Activated CD8-positive, alpha-beta memory T cell treated with anti-CD3 and anti-CD28 coated beads, Interleukin-2, amount 50 U/mL, for 48 hours (primary cell): Measurements from ENCODE around the gene PPM1A.

Experiments
- DNase-seq: peaks from one replicate; pipeline ENCODE4 v3.0.0-alpha.2; 2020

PPM1A gene

DNA sequence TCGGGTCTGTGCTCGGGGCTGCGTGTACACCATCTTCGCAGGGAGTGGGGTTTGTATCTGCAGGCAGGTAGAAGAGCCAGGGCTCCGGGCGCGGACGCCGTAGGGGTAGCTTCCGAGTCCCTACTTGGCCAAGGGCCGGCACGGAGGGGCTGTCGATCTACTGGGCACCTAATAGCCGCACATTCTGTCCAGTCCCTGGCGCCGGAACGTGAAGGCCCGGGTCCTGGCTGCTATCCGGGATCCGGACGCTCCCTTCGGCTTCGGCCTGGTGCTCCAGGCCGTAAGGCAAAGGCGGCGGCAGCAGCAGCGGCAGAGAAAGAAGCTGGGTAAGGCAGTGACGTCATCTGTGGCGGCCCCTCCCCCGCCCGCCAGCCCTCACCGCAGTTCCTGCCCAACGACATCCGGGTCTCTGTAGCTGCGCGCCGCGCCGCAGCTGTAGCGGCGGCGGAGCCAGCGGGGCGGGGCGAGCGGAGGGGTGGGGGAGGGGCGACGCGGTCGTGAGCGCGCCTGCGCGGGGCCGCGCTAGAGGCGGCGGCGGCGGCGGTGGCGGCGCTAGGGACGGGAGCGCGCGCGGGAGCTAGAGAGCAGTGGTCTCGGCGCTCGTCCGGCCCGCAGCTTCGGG, at the start of gene PPM1A:
PPM1A (plus strand) TSS at position 525 of the 622 bp plus-strand sequence. CDS start 33,483 bp downstream, outside the sequence.
- DNase-seq, result peak; percentile 97

DNA sequence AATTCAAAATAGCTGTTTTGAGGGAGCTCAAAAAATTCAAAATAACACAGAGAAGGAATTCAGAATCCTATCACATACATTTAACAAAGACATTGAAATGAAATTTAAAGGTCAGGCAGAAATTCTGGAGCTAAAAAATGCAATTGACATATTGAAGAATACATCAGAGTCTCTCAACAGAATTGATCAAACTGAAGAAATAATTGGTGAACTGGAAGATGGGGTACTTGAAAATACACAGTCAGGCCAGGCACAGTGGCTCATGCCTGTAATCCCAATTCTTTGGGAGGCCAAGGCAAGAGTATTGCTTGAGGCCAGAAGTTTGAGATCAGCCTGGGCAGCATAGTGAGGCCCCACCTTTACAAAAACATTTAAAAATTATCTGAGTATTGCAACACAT, 49.7 kb upstream of the PPM1A start:
- DNase-seq, result no peak

- DNase-seq, result no peak
Observed at GRCh38 chr14:60204104-60204842, 44.7 kb upstream of the PPM1A start.

DNA sequence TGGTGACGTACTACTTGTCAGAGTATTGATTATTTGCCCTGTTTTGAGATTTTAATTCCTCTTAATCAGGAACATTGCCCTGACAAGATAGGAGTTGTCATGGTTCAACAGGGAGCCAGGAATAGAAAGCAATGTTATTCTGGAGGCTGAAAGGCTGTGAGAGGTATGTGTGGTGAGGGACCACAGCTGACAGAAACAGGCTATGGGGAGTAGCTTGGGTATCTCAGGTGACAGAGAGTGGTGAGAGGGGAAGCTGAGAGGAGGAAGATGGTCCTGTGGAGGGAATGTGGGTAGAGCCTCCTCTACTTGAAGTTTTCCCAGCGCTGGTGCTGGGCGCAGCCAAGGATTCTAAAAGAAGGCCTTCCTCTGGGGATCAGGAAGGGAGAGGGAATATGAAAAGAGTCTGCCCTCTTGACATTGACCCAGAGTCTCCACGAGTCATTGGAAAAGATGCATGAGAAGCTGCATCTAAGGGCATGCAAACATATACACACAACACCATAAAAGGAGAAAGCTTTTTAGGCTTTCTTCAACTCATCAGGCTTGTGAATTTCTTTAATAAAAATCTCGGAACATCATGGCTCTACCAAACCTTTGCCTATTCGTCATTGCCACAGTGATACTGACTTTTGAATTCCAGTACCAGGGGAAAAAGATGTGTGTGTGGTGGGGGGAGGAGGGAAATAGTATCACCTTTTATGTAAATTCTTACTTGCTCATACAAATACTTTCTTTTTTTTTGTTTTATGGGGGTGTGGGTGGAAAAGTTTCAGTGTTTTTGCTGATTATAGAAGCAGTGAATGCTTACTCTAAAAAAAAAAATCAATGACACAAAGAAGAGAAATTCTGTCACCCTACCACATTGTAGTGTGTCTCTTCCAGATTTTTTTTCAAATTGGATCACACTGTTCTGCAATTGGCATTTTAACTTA, 43.9 kb upstream of the PPM1A start:
- DNase-seq, result no peak

DNA sequence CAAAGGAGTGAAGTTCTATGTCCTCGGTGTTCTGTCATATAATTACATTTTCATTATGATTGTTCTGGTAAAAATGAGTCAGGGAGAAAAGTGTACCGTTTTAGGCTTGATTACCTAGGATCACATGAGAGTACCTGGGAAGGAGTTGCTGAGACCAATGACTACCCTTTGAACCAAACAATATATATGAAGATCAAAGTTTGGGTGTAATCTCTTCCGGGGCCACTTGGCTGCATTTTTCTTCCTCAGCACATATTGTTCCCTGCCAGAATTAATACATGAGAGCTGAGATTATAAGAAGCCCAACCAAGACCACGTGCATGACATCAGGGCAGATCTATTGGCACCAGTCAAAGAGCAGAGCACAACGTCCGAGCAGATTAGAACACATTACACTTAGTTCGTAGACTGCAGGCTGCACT, 42.8 kb upstream of the PPM1A start:
- DNase-seq, result no peak

DNA sequence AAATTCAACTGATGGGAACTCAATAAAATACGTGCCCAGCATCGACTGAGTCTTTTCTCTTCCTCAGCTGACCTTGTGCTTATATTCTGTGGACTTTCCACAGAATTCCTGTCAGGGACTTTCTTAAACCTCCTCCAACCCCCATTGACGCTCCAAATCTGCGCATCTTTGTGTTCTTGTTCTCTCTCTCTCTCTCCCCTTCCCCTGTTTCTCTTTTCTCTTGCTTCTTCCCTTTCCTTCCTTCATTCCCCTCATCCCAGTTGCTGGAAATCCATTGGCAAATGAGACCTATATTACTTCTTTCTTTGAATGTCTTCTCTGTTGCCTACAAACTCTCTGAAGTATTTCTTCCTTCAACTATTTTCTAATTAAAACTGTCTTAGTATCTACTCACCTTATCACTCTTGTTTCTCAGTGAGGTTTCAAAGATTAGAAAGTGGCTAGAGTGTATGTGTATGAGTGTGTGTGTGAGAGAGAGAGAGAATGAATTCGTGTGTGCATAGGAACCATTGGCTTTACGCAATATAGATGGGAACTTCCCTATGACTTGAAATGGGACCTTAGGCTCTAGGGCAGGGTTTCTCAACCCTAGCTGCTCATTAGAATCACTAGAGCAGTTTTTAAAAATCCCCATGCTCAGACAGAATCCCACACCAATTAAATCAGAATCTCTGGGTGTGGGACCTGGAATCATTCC, 42.0 kb upstream of the PPM1A start:
- DNase-seq, result no peak

DNA sequence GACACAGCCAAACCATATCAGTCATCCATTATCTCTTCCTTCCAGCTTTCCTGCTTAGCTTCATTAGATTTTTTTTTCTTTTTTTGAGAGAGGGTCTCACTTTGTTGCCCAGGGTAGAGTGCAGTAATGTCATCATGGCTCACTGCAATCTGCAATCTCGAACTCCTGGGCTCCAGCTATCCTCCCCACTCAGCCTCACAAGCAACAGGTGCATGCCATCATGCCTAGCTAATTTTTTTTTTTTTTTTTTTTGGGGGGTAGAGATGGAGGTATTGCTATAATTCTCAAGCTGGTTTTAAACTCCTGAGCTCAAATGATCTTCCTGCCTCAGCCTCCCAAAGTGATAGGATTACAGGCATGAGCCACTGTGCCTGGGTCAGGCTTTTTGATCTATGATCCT, 38.3 kb upstream of the PPM1A start:
- DNase-seq, result no peak

DNA sequence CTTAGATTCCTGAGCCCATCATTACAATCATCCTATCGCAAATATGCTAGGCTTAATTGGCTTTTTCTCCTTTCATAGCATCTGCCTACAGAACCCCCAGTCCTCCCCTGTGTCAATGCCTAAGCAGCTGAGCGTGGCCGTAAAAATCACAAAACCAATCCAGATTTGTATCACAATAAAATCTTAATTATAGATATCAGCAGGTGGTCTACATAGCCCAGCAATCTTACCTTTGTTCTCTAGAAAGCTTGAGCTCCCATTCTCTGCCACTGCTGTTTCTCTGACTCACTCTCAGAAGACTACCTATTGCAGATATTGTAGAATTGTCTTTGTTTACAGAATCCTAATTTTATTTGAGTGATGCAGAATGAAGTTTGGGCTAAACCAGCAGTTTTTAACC, 37.9 kb upstream of the PPM1A start:
- DNase-seq, result no peak

GRCh38 chr14:60212503-60213371, 36.3 kb upstream of the PPM1A start:
- no peak for DNase-seq

DNA sequence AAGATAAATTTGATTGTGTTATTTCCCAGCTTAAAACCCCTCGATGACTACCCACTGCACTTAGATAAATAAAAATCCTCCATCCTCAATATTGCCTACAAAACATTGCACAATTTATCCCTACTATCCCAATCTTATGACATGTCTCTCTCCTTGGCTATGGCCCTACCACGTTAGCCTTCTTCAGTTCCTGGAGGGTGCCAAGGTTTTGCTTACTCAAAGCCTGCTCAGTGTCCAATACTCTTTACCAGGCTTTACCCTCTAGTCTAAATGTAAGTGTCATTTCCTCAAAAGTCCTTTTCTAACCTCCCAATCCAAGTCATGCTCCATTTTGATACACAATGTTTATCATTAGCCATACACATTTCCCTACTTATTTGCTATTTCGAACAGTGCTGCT, 35.0 kb upstream of the PPM1A start:
- no peak for DNase-seq

- no peak for DNase-seq
Observed at GRCh38 chr14:60214415-60215126, 34.5 kb upstream of the PPM1A start.

GRCh38 chr14:60215127-60215444, 33.9 kb upstream of the PPM1A start:
- no peak for DNase-seq

- no peak for DNase-seq
Observed at GRCh38 chr14:60215520-60216420, 33.3 kb upstream of the PPM1A start.

- DNase-seq, result no peak
Observed at GRCh38 chr14:60217713-60218112, 31.3 kb upstream of the PPM1A start.

GRCh38 chr14:60220084-60220483, 28.9 kb upstream of the PPM1A start:
- no peak for DNase-seq

GRCh38 chr14:60220917-60221316, 28.1 kb upstream of the PPM1A start:
- no peak for DNase-seq

DNA sequence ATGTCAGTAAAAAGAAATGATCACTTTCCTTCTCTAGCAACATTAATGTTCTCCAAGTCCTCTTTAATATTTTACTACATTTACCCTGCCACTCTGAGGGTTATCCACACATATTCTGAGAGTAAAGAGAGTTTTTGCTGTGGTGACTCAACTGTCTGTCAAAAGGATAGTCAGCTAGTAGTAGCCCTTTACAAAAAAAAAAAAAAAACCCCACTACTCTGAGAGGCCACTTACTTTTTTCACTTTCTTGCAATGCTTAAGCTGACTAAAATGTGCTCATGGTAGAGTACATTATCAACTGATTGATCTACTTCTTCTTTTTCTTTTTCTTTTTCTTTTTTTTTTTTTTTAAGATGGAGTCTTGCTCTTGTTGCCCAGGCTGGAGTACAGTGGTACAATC, 27.6 kb upstream of the PPM1A start:
- DNase-seq, result no peak

- DNase-seq, result no peak
Observed at GRCh38 chr14:60222820-60223219, 26.2 kb upstream of the PPM1A start.

DNA sequence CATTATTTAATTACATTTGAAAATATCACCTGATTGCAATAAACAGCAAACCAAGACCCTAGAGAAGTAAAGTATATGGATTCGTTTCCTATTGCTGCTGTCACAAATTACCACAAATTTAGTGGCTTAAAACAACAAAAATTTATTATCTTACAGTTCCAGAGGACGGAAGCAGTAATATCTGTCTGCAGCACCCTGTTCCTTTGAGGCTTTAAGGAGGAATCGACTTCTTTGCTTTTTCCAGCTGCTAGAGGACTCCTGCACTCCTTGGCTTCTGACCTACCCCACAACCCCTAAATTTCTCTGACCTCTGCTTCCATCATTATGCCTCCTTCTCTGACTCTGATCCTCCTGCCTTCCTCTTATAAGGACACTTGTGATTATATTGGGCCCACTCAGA, 23.8 kb upstream of the PPM1A start:
- no peak for DNase-seq

DNA sequence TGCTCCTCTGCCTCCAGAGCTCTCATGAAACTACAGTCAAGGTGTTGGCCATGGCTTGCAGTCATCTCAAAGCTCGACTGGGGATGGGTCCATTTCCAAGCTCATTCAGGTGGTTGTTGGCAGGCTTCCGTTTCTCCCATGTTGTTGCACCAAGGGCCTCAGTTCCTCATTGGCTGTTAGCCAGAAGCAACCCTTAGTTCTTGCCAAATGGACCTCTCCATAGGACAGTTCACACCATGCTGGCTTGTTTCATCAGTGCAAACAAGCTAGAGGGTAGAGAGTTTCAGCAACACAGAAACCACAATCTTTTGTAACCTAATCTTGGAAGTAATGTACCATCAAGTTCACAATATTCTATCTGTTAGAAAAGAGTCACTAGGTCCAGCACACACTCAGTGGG, 22.7 kb upstream of the PPM1A start:
- DNase-seq, result no peak
